SK-N-MC (cell line): ENCODE data around the gene PTPRG.

Experiments used
- EZH2 ChIP-seq: fragments of 200-600 bp; sonication (generic); IDR thresholded peaks from one replicate; pipeline ENCODE4 v1.6.1; 2017; ENCODE audit warnings: antibody characterized with exemption
- POLR2AphosphoS5 ChIP-seq: IDR thresholded peaks from 2 replicates; pipeline ENCODE4 v1.6.1; 2012; ENCODE audit warnings: mild to moderate bottlenecking, low read depth, low read length, borderline replicate concordance

- no peak for TF ChIP-seq POLR2AphosphoS5
- TF ChIP-seq EZH2, result no peak
These were observed 13.7 kb upstream of the PTPRG start for GRCh38 chr3:61547625-61548024.
